IPS DF 4.7 (cell line): ENCODE results near the gene LBX1.

Experiments used
- DNase-seq: peaks from one replicate; pipeline ENCODE4 v3.0.0-alpha.2; 2013; ENCODE audit warnings: low spot score; ENCODE audit errors: extremely low read depth

Gene LBX1

GRCh38 chr10:101226491-101227428 lies 2.5 kb downstream of the LBX1 start:
- no peak for DNase-seq

GRCh38 chr10:101225846-101226421 lies 3.3 kb downstream of the LBX1 start:
- DNase-seq: no peak

- no peak for DNase-seq
Measured at GRCh38 chr10:101224910-101225823, 4.1 kb downstream of the LBX1 start.

GRCh38 chr10:101224060-101224909 lies 5.0 kb downstream of the LBX1 start:
- no peak for DNase-seq

- no peak for DNase-seq
Measured at GRCh38 chr10:101223274-101224059, 5.8 kb downstream of the LBX1 start.

- no peak for DNase-seq
Measured at GRCh38 chr10:101222683-101223273, 6.5 kb downstream of the LBX1 start.

GRCh38 chr10:101221963-101222531 lies 7.2 kb downstream of the LBX1 start:
- no peak for DNase-seq

- DNase-seq: no peak
Measured at GRCh38 chr10:101221549-101221948, 7.7 kb downstream of the LBX1 start.

- DNase-seq: no peak
Measured at GRCh38 chr10:101219946-101220451, 9.3 kb downstream of the LBX1 start.

GRCh38 chr10:101219139-101219945 lies 9.9 kb downstream of the LBX1 start:
- no peak for DNase-seq

- no peak for DNase-seq
Measured at GRCh38 chr10:101218351-101219138, 10.7 kb downstream of the LBX1 start.

GRCh38 chr10:101217450-101218281 lies 11.6 kb downstream of the LBX1 start:
- DNase-seq: no peak

- DNase-seq: no peak
Measured at GRCh38 chr10:101217044-101217425, 12.2 kb downstream of the LBX1 start.

GRCh38 chr10:101216207-101217043 lies 12.8 kb downstream of the LBX1 start:
- DNase-seq: no peak

GRCh38 chr10:101215397-101216206 lies 13.7 kb downstream of the LBX1 start:
- DNase-seq: no peak
